Liver (tissue), 3 donors: ENCODE data around the gene MYLK3.

Experiments
- HNF4G ChIP-seq: IDR thresholded peaks from 2 replicates; pipeline ENCODE4 v1.6.1; 2016; ENCODE audit warnings: antibody characterized with exemption
- RAD21 ChIP-seq, 2 donors: IDR thresholded peaks; 2 replicates each; pipeline ENCODE4 v1.6.1; 2016; ENCODE audit warnings: antibody characterized with exemption in 2 of 2, mild to moderate bottlenecking in 2 of 2
- TF ChIP-seq, protein P1 (sequence below): fragments of 150-350 bp; IDR thresholded peaks from 2 replicates; pipeline ENCODE4 v1.5.1; 2017; ENCODE audit warnings: improper control_type of control experiment, low read depth, low read length; ENCODE audit not compliant: missing input control
- donor health status: healthy.
- donor health status: healthy.

- TF ChIP-seq RAD21 (IDR thresholded peaks at IDR 0.05) (no peak), HNF4G (no peak)
- TF ChIP-seq, protein P1, sequence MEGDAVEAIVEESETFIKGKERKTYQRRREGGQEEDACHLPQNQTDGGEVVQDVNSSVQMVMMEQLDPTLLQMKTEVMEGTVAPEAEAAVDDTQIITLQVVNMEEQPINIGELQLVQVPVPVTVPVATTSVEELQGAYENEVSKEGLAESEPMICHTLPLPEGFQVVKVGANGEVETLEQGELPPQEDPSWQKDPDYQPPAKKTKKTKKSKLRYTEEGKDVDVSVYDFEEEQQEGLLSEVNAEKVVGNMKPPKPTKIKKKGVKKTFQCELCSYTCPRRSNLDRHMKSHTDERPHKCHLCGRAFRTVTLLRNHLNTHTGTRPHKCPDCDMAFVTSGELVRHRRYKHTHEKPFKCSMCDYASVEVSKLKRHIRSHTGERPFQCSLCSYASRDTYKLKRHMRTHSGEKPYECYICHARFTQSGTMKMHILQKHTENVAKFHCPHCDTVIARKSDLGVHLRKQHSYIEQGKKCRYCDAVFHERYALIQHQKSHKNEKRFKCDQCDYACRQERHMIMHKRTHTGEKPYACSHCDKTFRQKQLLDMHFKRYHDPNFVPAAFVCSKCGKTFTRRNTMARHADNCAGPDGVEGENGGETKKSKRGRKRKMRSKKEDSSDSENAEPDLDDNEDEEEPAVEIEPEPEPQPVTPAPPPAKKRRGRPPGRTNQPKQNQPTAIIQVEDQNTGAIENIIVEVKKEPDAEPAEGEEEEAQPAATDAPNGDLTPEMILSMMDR = no peak
These were observed 11.2 kb upstream of the MYLK3 start for GRCh38 chr16:46759309-46759708.
